MCF 10A (cell line): ENCODE measurements around the gene BIRC5. TPM values are rescaled to one million over a fixed set of nuclear protein-coding genes. Genes with fewer than 3 reads are reported as not detected.

Source experiments
- BruUV-seq: library from RNA; stranded (reverse); fragments of 400-500 nt; replicated peaks from 2 replicates; lab custom pipeline; 2021; lab: Mats Ljungman, UMichigan
- CTCF ChIA-PET: fragments of 300-600 bp; sonication (Branson Sonifier 250); formaldehyde crosslinking; extraction: SDS; loops from one replicate; lab custom pipeline; 2021; ENCODE audit warnings: antibody characterized with exemption, inconsistent platforms; lab: Yijun Ruan, JAX
- POLR2A ChIA-PET: fragments of 300-600, 350-650 bp; sonication (Branson Sonifier 250); formaldehyde crosslinking; extraction: SDS; loops from one replicate; lab custom pipeline; 2020; ENCODE audit warnings: antibody characterized with exemption, inconsistent platforms; lab: Yijun Ruan, JAX
- DNase-seq: peaks from one replicate; pipeline ENCODE4 v3.0.0-alpha.2; 2018; ENCODE audit not compliant: unreplicated experiment
- H3K27ac Mint-ChIP-seq: one replicate; pipeline ENCODE4 v1.8.0; 2022; ENCODE audit warnings: mild to moderate bottlenecking, low read depth, mixed read lengths; ENCODE audit not compliant: unreplicated experiment
- H3K27me3 Mint-ChIP-seq: one replicate; pipeline ENCODE4 v1.8.0; 2022; ENCODE audit warnings: mixed read lengths; ENCODE audit not compliant: insufficient read depth, unreplicated experiment
- H3K36me3 Mint-ChIP-seq: one replicate; pipeline ENCODE4 v1.8.0; 2022; ENCODE audit warnings: mild to moderate bottlenecking, moderate library complexity, mixed read lengths; ENCODE audit not compliant: insufficient read depth, unreplicated experiment
- H3K4me1 Mint-ChIP-seq: one replicate; pipeline ENCODE4 v1.8.0; 2022; ENCODE audit warnings: mixed read lengths; ENCODE audit not compliant: insufficient read depth, unreplicated experiment
- H3K4me3 Mint-ChIP-seq: one replicate; pipeline ENCODE4 v1.8.0; 2022; ENCODE audit warnings: mild to moderate bottlenecking, moderate library complexity, mixed read lengths; ENCODE audit not compliant: unreplicated experiment
- H3K9me3 Mint-ChIP-seq: one replicate; pipeline ENCODE4 v1.8.0; 2022; ENCODE audit warnings: mixed read lengths; ENCODE audit not compliant: unreplicated experiment
- CTCF ChIP-seq: fragments of 200-600 bp; IDR thresholded peaks from one replicate; pipeline ENCODE4 v1.8.0; 2022; ENCODE audit warnings: antibody characterized with exemption, mild to moderate bottlenecking; ENCODE audit not compliant: unreplicated experiment
- intact Hi-C: fragments of 100-400 bp; cut with micrococcal nuclease; formaldehyde crosslinking; loops from 2 replicates; pipeline ENCODE4 v1.14.1; 2022
- total RNA-seq: library from RNA; stranded (reverse); gene quantifications from 2 replicates; pipeline ENCODE4 v1.2.3, GENCODE V29; 2022

Gene BIRC5
- total RNA-seq, 1 experiment from 2014 or later, result 45.6 TPM

- peaks cover 6% of the 10 kb centered on the region for H3K4me1 Mint-ChIP-seq
- intact Hi-C loops, result no loop called here
- no peak overlapping the region for H3K4me3 Mint-ChIP-seq
- ChIA-PET POLR2A (no interaction called here), CTCF (interaction anchor here (0.6 to 5.0 kb wide), 7 partner anchors 10 to 496 kb away, joined by 3 to 54 read pairs (median 5); partner anchors contain the start of gene PGS1)
- no peak for TF ChIP-seq CTCF
- no peak for DNase-seq
- no peak overlapping the region for H3K27ac Mint-ChIP-seq
- H3K27me3 Mint-ChIP-seq, result no peaks in the 10 kb centered on the region
- no TSS peak for BruUV-seq
- no peaks in the 10 kb centered on the region for H3K36me3 Mint-ChIP-seq
- no peaks in the 10 kb centered on the region for H3K9me3 Mint-ChIP-seq
These were observed 34.2 kb downstream of the BIRC5 start for GRCh38 chr17:78248051-78248914.

- POLR2A ChIA-PET, result interaction anchor here (1.2 kb wide), 1 partner anchor 133 kb away, joined by 3 read pairs; no protein-coding TSS in a partner anchor
These were observed 35.2 kb downstream of the BIRC5 start for GRCh38 chr17:78249074-78249817.

GRCh38 chr17:78249818-78250806, 36.1 kb downstream of the BIRC5 start:
- Mint-ChIP-seq H3K27me3 (no peaks in the 10 kb centered on the region), H3K4me1 (peaks cover 12% of the 10 kb centered on the region), H3K36me3 (no peaks in the 10 kb centered on the region), H3K27ac (no peak overlapping the region), H3K4me3 (no peak overlapping the region), H3K9me3 (peaks cover 7% of the 10 kb centered on the region)
- no peak for TF ChIP-seq CTCF
- BruUV-seq, result no TSS peak
- ChIA-PET CTCF (interaction anchor here (0.5 to 5.0 kb wide), 46 partner anchors 9 to 893 kb away, joined by 3 to 54 read pairs (median 4); no protein-coding TSS in a partner anchor), POLR2A (interaction anchor here (1.2 kb wide), 1 partner anchor 134 kb away, joined by 3 read pairs; no protein-coding TSS in a partner anchor)
- no peak for DNase-seq
- intact Hi-C loops, result no loop called here

More at GRCh38 chr17:78249074-78249817, 35.2 kb downstream of the BIRC5 start:
- no peak overlapping the region for H3K27ac Mint-ChIP-seq
- intact Hi-C loops, result no loop called here
- no peak for TF ChIP-seq CTCF
- H3K4me1 Mint-ChIP-seq, result peaks cover 6% of the 10 kb centered on the region
- CTCF ChIA-PET, result interaction anchor here (0.5 to 5.0 kb wide), 14 partner anchors 8 to 174 kb away, joined by 3 to 54 read pairs (median 4); no protein-coding TSS in a partner anchor
- H3K9me3 Mint-ChIP-seq, result peaks cover 1% of the 10 kb centered on the region
- no peak for DNase-seq
- BruUV-seq, result no TSS peak
- H3K27me3 Mint-ChIP-seq, result no peaks in the 10 kb centered on the region
- H3K36me3 Mint-ChIP-seq, result no peaks in the 10 kb centered on the region
- no peak overlapping the region for H3K4me3 Mint-ChIP-seq
